ENCODE measurements around the gene CCSER2.

CCSER2 gene

GRCh38 chr10:84371944-84372343 is 43.6 kb downstream of the CCSER2 start:
- no peak for ATAC-seq
- TF ChIP-seq ARNTL (CRISPR knock-in tag; IDR thresholded peaks at IDR 0.05; ENCODE audit: borderline replicate concordance, low read depth) (no peak), POU6F1 (CRISPR knock-in tag; IDR thresholded peaks at IDR 0.05; ENCODE audit: borderline replicate concordance, low read depth) (no peak), ESRRG (CRISPR knock-in tag; IDR thresholded peaks at IDR 0.05) (no peak), RARB (CRISPR knock-in tag; IDR thresholded peaks at IDR 0.05) (no peak), ZC3H10 (CRISPR knock-in tag; IDR thresholded peaks at IDR 0.05) (no peak), PPARA (CRISPR knock-in tag; IDR thresholded peaks at IDR 0.05; ENCODE audit: borderline replicate concordance) (no peak), SNAI2 (CRISPR knock-in tag; IDR thresholded peaks at IDR 0.05) (no peak), TOX (CRISPR knock-in tag; IDR thresholded peaks at IDR 0.05; ENCODE audit: borderline replicate concordance) (no peak), PATZ1 (CRISPR knock-in tag; IDR thresholded peaks at IDR 0.05; ENCODE audit: borderline replicate concordance) (no peak), TCF4 (CRISPR knock-in tag; IDR thresholded peaks at IDR 0.05; ENCODE audit: borderline replicate concordance) (no peak), OSR1 (CRISPR knock-in tag; IDR thresholded peaks at IDR 0.05) (no peak), BACH2 (CRISPR knock-in tag; IDR thresholded peaks at IDR 0.05; ENCODE audit: borderline replicate concordance) (no peak)
- TF ChIP-seq, protein P1, sequence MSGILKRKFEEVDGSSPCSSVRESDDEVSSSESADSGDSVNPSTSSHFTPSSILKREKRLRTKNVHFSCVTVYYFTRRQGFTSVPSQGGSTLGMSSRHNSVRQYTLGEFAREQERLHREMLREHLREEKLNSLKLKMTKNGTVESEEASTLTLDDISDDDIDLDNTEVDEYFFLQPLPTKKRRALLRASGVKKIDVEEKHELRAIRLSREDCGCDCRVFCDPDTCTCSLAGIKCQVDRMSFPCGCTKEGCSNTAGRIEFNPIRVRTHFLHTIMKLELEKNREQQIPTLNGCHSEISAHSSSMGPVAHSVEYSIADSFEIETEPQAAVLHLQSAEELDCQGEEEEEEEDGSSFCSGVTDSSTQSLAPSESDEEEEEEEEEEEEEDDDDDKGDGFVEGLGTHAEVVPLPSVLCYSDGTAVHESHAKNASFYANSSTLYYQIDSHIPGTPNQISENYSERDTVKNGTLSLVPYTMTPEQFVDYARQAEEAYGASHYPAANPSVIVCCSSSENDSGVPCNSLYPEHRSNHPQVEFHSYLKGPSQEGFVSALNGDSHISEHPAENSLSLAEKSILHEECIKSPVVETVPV (CRISPR knock-in tag; IDR thresholded peaks at IDR 0.05) = no peak
- TF ChIP-seq, protein P2, sequence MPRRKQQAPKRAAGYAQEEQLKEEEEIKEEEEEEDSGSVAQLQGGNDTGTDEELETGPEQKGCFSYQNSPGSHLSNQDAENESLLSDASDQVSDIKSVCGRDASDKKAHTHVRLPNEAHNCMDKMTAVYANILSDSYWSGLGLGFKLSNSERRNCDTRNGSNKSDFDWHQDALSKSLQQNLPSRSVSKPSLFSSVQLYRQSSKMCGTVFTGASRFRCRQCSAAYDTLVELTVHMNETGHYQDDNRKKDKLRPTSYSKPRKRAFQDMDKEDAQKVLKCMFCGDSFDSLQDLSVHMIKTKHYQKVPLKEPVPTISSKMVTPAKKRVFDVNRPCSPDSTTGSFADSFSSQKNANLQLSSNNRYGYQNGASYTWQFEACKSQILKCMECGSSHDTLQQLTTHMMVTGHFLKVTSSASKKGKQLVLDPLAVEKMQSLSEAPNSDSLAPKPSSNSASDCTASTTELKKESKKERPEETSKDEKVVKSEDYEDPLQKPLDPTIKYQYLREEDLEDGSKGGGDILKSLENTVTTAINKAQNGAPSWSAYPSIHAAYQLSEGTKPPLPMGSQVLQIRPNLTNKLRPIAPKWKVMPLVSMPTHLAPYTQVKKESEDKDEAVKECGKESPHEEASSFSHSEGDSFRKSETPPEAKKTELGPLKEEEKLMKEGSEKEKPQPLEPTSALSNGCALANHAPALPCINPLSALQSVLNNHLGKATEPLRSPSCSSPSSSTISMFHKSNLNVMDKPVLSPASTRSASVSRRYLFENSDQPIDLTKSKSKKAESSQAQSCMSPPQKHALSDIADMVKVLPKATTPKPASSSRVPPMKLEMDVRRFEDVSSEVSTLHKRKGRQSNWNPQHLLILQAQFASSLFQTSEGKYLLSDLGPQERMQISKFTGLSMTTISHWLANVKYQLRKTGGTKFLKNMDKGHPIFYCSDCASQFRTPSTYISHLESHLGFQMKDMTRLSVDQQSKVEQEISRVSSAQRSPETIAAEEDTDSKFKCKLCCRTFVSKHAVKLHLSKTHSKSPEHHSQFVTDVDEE (CRISPR knock-in tag; IDR thresholded peaks at IDR 0.05) = no peak

GRCh38 chr10:84373000-84373399 is 44.6 kb downstream of the CCSER2 start:
- TF ChIP-seq TCF4 (CRISPR knock-in tag; IDR thresholded peaks at IDR 0.05; ENCODE audit: borderline replicate concordance) = no peak
- no peak for TF ChIP-seq CSDC2 (CRISPR knock-in tag; IDR thresholded peaks at IDR 0.05)
- TF ChIP-seq ZFP30 (CRISPR knock-in tag; IDR thresholded peaks at IDR 0.05) = no peak
- TF ChIP-seq, protein P2 (CRISPR knock-in tag; IDR thresholded peaks at IDR 0.05) = no peak
- TF ChIP-seq SNAI2 (CRISPR knock-in tag; IDR thresholded peaks at IDR 0.05) = no peak
- no peak for TF ChIP-seq BACH2 (CRISPR knock-in tag; IDR thresholded peaks at IDR 0.05; ENCODE audit: borderline replicate concordance)
- TF ChIP-seq GLIS3 (CRISPR knock-in tag; IDR thresholded peaks at IDR 0.05) = no peak
- TF ChIP-seq ARNTL (CRISPR knock-in tag; IDR thresholded peaks at IDR 0.05; ENCODE audit: borderline replicate concordance, low read depth) = no peak
- no peak for TF ChIP-seq ISL1 (CRISPR knock-in tag; IDR thresholded peaks at IDR 0.05)
- TF ChIP-seq PATZ1 (CRISPR knock-in tag; IDR thresholded peaks at IDR 0.05; ENCODE audit: borderline replicate concordance) = no peak
- TF ChIP-seq CREB5 (CRISPR knock-in tag; IDR thresholded peaks at IDR 0.05; ENCODE audit: low read depth) = no peak
- TF ChIP-seq ZNF8 (CRISPR knock-in tag; IDR thresholded peaks at IDR 0.05) = no peak
- ATAC-seq = no peak

Measured in SK-N-SH treated with all-trans-retinoic acid at 6 μM for 48 hours (cell line).